Measurements from ENCODE around the gene CCDC85C.

The CCDC85C gene

GRCh38 chr14:99592394-99592793, 11.6 kb downstream of the CCDC85C start:
- Histone ChIP-seq H3K79me2 (ENCODE audit: insufficient read depth, low read depth) (peaks cover 12% of the 10 kb centered on the region), H4K20me1 (ENCODE audit: insufficient read depth) (no peaks in the 10 kb centered on the region), H2AFZ (ENCODE audit: low read depth) (no peak overlapping the region), H3K9ac (no peak overlapping the region), H3K36me3 (ENCODE audit: insufficient read depth) (no peaks in the 10 kb centered on the region), H3K27me3 (ENCODE audit: insufficient read depth, low read depth) (no peaks in the 10 kb centered on the region), H3K27ac (no peak overlapping the region), H3K4me3 (IDR thresholded peaks at IDR 0.05; ENCODE audit: insufficient read depth, low read depth, low read length) (no peak overlapping the region), H3K4me1 (ENCODE audit: low read depth, poor library complexity, severe bottlenecking) (peaks cover 22% of the 10 kb centered on the region), H3K4me2 (no peak overlapping the region)
- no peak for TF ChIP-seq CTCF (conservative IDR thresholded peaks at IDR 0.05; ENCODE audit: low read depth, low read length)

GRCh38 chr14:99590746-99591555, 13.1 kb downstream of the CCDC85C start:
- peaks cover 10% of the 10 kb centered on the region; the same call in 1 of the 2 replicates for H3K79me2 ChIP-seq (ENCODE audit: insufficient read depth, low read depth)
- no peak overlapping the region for H3K9ac ChIP-seq
- no peak overlapping the region for H3K27ac ChIP-seq
- H2AFZ ChIP-seq (ENCODE audit: low read depth): no peak overlapping the region
- H4K20me1 ChIP-seq (ENCODE audit: insufficient read depth): no peaks in the 10 kb centered on the region
- TF ChIP-seq CTCF (conservative IDR thresholded peaks at IDR 0.05; ENCODE audit: low read depth, low read length): no peak
- no peak overlapping the region for H3K4me3 ChIP-seq (IDR thresholded peaks at IDR 0.05; ENCODE audit: insufficient read depth, low read depth, low read length)
- no peaks in the 10 kb centered on the region for H3K36me3 ChIP-seq (ENCODE audit: insufficient read depth)
- H3K4me2 ChIP-seq: no peak overlapping the region
- no peaks in the 10 kb centered on the region for H3K27me3 ChIP-seq (ENCODE audit: insufficient read depth, low read depth)
- peaks cover 20% of the 10 kb centered on the region for H3K4me1 ChIP-seq (ENCODE audit: low read depth, poor library complexity, severe bottlenecking)

- Histone ChIP-seq H3K9ac (no peak overlapping the region), H3K27me3 (ENCODE audit: insufficient read depth, low read depth) (no peaks in the 10 kb centered on the region), H2AFZ (ENCODE audit: low read depth) (no peak overlapping the region), H3K4me3 (IDR thresholded peaks at IDR 0.05; ENCODE audit: insufficient read depth, low read depth, low read length) (no peak overlapping the region), H4K20me1 (ENCODE audit: insufficient read depth) (no peaks in the 10 kb centered on the region), H3K27ac (no peak overlapping the region), H3K4me1 (ENCODE audit: low read depth, poor library complexity, severe bottlenecking) (peaks cover 10% of the 10 kb centered on the region), H3K4me2 (no peak overlapping the region), H3K36me3 (ENCODE audit: insufficient read depth) (no peaks in the 10 kb centered on the region), H3K79me2 (ENCODE audit: insufficient read depth, low read depth) (peaks cover 5% of the 10 kb centered on the region; the same call in 1 of the 2 replicates)
- TF ChIP-seq CTCF (conservative IDR thresholded peaks at IDR 0.05; ENCODE audit: low read depth, low read length): no peak
Measured at GRCh38 chr14:99589651-99590530, 14.1 kb downstream of the CCDC85C start.

- Histone ChIP-seq H3K4me1 (ENCODE audit: low read depth, poor library complexity, severe bottlenecking) (peaks cover 2% of the 10 kb centered on the region), H3K79me2 (ENCODE audit: insufficient read depth, low read depth) (peaks cover under 1% of the 10 kb centered on the region; the same call in 1 of the 2 replicates), H4K20me1 (ENCODE audit: insufficient read depth) (no peaks in the 10 kb centered on the region)
Measured at GRCh38 chr14:99589031-99589441, 15.0 kb downstream of the CCDC85C start.

More at GRCh38 chr14:99589031-99589441, 15.0 kb downstream of the CCDC85C start:
- Histone ChIP-seq H3K4me2 (no peak overlapping the region), H3K36me3 (ENCODE audit: insufficient read depth) (no peaks in the 10 kb centered on the region), H2AFZ (ENCODE audit: low read depth) (no peak overlapping the region), H3K4me3 (IDR thresholded peaks at IDR 0.05; ENCODE audit: insufficient read depth, low read depth, low read length) (no peak overlapping the region), H3K27me3 (ENCODE audit: insufficient read depth, low read depth) (no peaks in the 10 kb centered on the region), H3K27ac (no peak overlapping the region), H3K9ac (no peak overlapping the region)
- no peak for TF ChIP-seq CTCF (conservative IDR thresholded peaks at IDR 0.05; ENCODE audit: low read depth, low read length)

Data from KMS-11 (cell line).